Right atrium auricular region (tissue), 2 donors: ENCODE data around the gene CCR2. TPM values are rescaled to one million over a fixed set of nuclear protein-coding genes. Genes with fewer than 3 reads are reported as not detected.

Source experiments
- DNase-seq: peaks from one replicate; pipeline ENCODE4 v3.0.0-alpha.2; 2019; ENCODE audit warnings: low spot score
- H3K27ac ChIP-seq, 2 donors: fragments of 200-600 bp; sonication (generic); 1 replicate in 1 of 2; 2 replicates in 1 of 2; pipeline ENCODE4 v1.5.1; 2016 to 2019
- H3K27me3 ChIP-seq, 2 donors: fragments of 200-600 bp; sonication (generic); one replicate each; pipeline versions ENCODE4 v1.5.1 to v1.6.0; 2017 to 2019
- H3K36me3 ChIP-seq: fragments of 200-600 bp; sonication (generic); one replicate; pipeline ENCODE4 v1.5.1; 2016
- H3K4me1 ChIP-seq, 2 donors: fragments of 200-600 bp; sonication (generic); one replicate each; pipeline versions ENCODE4 v1.5.1 to v1.6.0; 2017 to 2019
- H3K4me3 ChIP-seq, 2 donors: fragments of 200-600 bp; sonication (generic); 1 replicate in 1 of 2; 2 replicates in 1 of 2; pipeline ENCODE4 v1.5.1; 2017 to 2019; ENCODE audit warnings: mild to moderate bottlenecking in 1 of 2, moderate library complexity in 1 of 2
- H3K9me3 ChIP-seq, 2 donors: fragments of 200-600 bp; sonication (generic); one replicate each; pipeline ENCODE4 v1.5.1; 2019
- total RNA-seq, 2 donors: library from RNA; depleted of rRNA; stranded (reverse); fragments of >200 nt; gene quantifications; one replicate each; pipeline ENCODE4 v1.1.0, GENCODE V29; 2016
- TF ChIP-seq, protein P1 (sequence below), 2 donors: fragments of 200-600 bp; sonication (generic); IDR thresholded peaks; one replicate each; pipeline ENCODE4 v1.5.1; 2019; ENCODE audit warnings: antibody characterized with exemption in 2 of 2

CCR2 gene
- total RNA-seq, 2 donors from 2014 or later: 0.33 to 2.1 TPM

- no peaks in the 10 kb centered on the region for H3K4me1 ChIP-seq
- DNase-seq: no peak
Measured at GRCh38 chr3:46349484-46350261, 4.2 kb upstream of the CCR2 start.

DNA sequence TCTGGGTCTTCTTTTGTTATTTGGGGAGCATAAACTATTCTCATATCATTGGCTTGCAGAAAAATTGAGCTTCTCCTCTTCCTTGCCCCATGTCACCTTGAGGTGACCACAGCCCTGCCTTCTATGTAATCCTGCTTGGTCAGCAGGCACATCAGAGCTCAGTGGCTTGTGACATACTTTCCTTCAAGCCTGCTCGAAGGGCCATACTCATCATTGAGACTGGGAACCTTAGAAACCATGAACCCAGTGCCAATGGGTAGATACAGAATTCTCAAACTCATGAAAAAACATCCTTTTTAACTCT lies 3.7 kb upstream of the CCR2 start:
- H3K4me3 ChIP-seq: no peak overlapping the region
- H3K27me3 ChIP-seq: no peaks in the 10 kb centered on the region
- H3K27ac ChIP-seq: no peak overlapping the region
- no peaks in the 10 kb centered on the region for H3K9me3 ChIP-seq
- no peak for DNase-seq
- H3K4me1 ChIP-seq: no peaks in the 10 kb centered on the region
- TF ChIP-seq, protein P1, sequence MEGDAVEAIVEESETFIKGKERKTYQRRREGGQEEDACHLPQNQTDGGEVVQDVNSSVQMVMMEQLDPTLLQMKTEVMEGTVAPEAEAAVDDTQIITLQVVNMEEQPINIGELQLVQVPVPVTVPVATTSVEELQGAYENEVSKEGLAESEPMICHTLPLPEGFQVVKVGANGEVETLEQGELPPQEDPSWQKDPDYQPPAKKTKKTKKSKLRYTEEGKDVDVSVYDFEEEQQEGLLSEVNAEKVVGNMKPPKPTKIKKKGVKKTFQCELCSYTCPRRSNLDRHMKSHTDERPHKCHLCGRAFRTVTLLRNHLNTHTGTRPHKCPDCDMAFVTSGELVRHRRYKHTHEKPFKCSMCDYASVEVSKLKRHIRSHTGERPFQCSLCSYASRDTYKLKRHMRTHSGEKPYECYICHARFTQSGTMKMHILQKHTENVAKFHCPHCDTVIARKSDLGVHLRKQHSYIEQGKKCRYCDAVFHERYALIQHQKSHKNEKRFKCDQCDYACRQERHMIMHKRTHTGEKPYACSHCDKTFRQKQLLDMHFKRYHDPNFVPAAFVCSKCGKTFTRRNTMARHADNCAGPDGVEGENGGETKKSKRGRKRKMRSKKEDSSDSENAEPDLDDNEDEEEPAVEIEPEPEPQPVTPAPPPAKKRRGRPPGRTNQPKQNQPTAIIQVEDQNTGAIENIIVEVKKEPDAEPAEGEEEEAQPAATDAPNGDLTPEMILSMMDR (IDR thresholded peaks at IDR 0.05): no peak
- H3K36me3 ChIP-seq: no peaks in the 10 kb centered on the region

More at GRCh38 chr3:46349484-46350261, 4.2 kb upstream of the CCR2 start:
- H3K9me3 ChIP-seq: no peaks in the 10 kb centered on the region
- no peak overlapping the region for H3K4me3 ChIP-seq
- no peaks in the 10 kb centered on the region for H3K27me3 ChIP-seq
- TF ChIP-seq, protein P1 (IDR thresholded peaks at IDR 0.05): no peak
- H3K27ac ChIP-seq: no peak overlapping the region
- no peaks in the 10 kb centered on the region for H3K36me3 ChIP-seq

- no peak for DNase-seq
- Histone ChIP-seq H3K4me3 (no peak overlapping the region), H3K4me1 (no peaks in the 10 kb centered on the region), H3K27ac (no peak overlapping the region), H3K36me3 (no peaks in the 10 kb centered on the region), H3K27me3 (no peaks in the 10 kb centered on the region), H3K9me3 (no peaks in the 10 kb centered on the region)
- TF ChIP-seq, protein P1 (IDR thresholded peaks at IDR 0.05): no peak
Measured at GRCh38 chr3:46351646-46352045, 2.3 kb upstream of the CCR2 start.

DNA sequence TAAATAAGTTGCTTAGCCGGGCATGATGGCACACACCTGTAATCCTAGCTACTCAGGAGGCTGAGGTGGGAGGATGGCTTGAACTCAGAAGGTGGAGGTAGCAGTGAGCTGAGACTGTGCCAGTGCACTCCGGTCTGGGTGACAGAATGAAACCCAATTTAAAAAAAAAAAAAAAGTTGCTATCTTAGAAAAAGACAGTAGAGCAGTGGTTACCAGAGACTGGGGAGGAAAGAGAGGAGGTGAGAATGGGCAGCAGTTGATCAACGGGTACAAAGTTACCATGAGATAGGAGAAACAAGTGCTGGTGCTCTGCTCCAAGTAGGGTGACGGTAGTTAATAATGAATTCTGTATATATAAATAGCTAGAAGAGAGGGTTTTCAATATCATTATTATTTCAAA lies 821 bp upstream of the CCR2 start:
- no peaks in the 10 kb centered on the region for H3K27me3 ChIP-seq
- no peaks in the 10 kb centered on the region for H3K9me3 ChIP-seq
- no peak overlapping the region for H3K27ac ChIP-seq
- no peak for DNase-seq
- TF ChIP-seq, protein P1 (IDR thresholded peaks at IDR 0.05): no peak
- H3K4me3 ChIP-seq: no peak overlapping the region
- H3K36me3 ChIP-seq: no peaks in the 10 kb centered on the region
- H3K4me1 ChIP-seq: no peaks in the 10 kb centered on the region

DNA sequence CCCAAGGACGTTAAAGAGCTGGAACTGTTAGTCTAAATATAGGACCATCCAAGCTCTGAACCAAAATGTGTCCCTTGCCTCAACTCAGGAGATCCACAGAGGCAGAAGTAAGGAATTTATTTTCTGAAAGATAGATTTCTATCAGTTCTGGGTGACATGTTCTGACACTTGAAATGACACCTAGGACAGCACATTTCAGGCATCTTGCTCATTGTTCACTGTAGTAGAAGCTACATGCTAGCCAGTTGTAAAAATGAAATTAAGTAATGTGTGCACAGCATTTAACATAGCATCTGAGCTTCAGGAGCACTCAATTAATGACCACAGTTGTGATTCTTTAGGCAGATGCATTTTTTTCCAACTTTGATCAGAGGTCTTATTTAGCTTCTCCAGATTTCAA lies 567 bp downstream of the CCR2 start:
- TF ChIP-seq, protein P1 (IDR thresholded peaks at IDR 0.05): no peak
- Histone ChIP-seq H3K4me3 (no peak overlapping the region), H3K27me3 (no peaks in the 10 kb centered on the region), H3K4me1 (no peaks in the 10 kb centered on the region), H3K9me3 (no peaks in the 10 kb centered on the region), H3K36me3 (no peaks in the 10 kb centered on the region), H3K27ac (no peak overlapping the region)
- no peak for DNase-seq

GRCh38 chr3:46354984-46355383 lies 1.1 kb downstream of the CCR2 start:
- Histone ChIP-seq H3K27me3 (no peaks in the 10 kb centered on the region), H3K4me3 (no peak overlapping the region), H3K36me3 (no peaks in the 10 kb centered on the region), H3K27ac (no peak overlapping the region), H3K4me1 (no peaks in the 10 kb centered on the region), H3K9me3 (no peaks in the 10 kb centered on the region)
- no peak for DNase-seq
- TF ChIP-seq, protein P1 (IDR thresholded peaks at IDR 0.05): no peak
